CD4-positive, alpha-beta T cell treated with Interferon gamma for 1 hour (primary cell): ENCODE data around the gene IFT88.

ENCODE experiments used
- DNase-seq: peaks from one replicate; pipeline ENCODE4 v3.0.0-alpha.2; 2020

The IFT88 gene

GRCh38 chr13:20686863-20687579 is 120.1 kb downstream of the IFT88 start:
- no peak for DNase-seq

- no peak for DNase-seq
Observed at GRCh38 chr13:20689291-20689690, 122.3 kb downstream of the IFT88 start.

GRCh38 chr13:20691616-20692015 is 124.7 kb downstream of the IFT88 start:
- no peak for DNase-seq

- no peak for DNase-seq
Observed at GRCh38 chr13:20696073-20696472, 129.1 kb downstream of the IFT88 start.

GRCh38 chr13:20699715-20700114 is 132.8 kb downstream of the IFT88 start:
- DNase-seq = no peak

- no peak for DNase-seq
Observed at GRCh38 chr13:20700288-20700687, 133.3 kb downstream of the IFT88 start.

GRCh38 chr13:20701461-20701860 is 134.5 kb downstream of the IFT88 start:
- DNase-seq = no peak

- DNase-seq = no peak
Observed at GRCh38 chr13:20702530-20702914, 135.6 kb downstream of the IFT88 start.

GRCh38 chr13:20702915-20703779 is 136.2 kb downstream of the IFT88 start, which contains the start of gene IL17D:
Gene IL17D, plus strand, starts transcription at chr13:20703699. Its CDS starts 303 bp downstream, at chr13:20704002.
- peak; percentile 22 for DNase-seq

- DNase-seq = peak; percentile 83
Observed at GRCh38 chr13:20703780-20704458, 137.0 kb downstream of the IFT88 start.

- no peak for DNase-seq
Observed at GRCh38 chr13:20704459-20705069, 137.6 kb downstream of the IFT88 start.

GRCh38 chr13:20706661-20707060 is 139.7 kb downstream of the IFT88 start:
- no peak for DNase-seq

GRCh38 chr13:20708216-20708615 is 141.3 kb downstream of the IFT88 start:
- DNase-seq = no peak

- no peak for DNase-seq
Observed at GRCh38 chr13:20709369-20709768, 142.4 kb downstream of the IFT88 start.

GRCh38 chr13:20709782-20710181 is 142.8 kb downstream of the IFT88 start:
- DNase-seq = no peak

- DNase-seq = no peak
Observed at GRCh38 chr13:20711301-20712044, 144.5 kb downstream of the IFT88 start.

- no peak for DNase-seq
Observed at GRCh38 chr13:20713014-20713376, 146.0 kb downstream of the IFT88 start.

- no peak for DNase-seq
Observed at GRCh38 chr13:20713751-20714150, 146.8 kb downstream of the IFT88 start.

GRCh38 chr13:20714161-20714560 is 147.2 kb downstream of the IFT88 start:
- no peak for DNase-seq

- DNase-seq = no peak
Observed at GRCh38 chr13:20714563-20715329, 147.8 kb downstream of the IFT88 start.

GRCh38 chr13:20715330-20715712 is 148.4 kb downstream of the IFT88 start:
- DNase-seq = no peak

- no peak for DNase-seq
Observed at GRCh38 chr13:20716951-20717350, 150.0 kb downstream of the IFT88 start.
